ENCODE data around the gene SRF. TPM values are rescaled to one million over a fixed set of nuclear protein-coding genes. Genes with fewer than 3 reads are reported as not detected.

The SRF gene
- total and polyA plus RNA-seq, 7 experiments from 2014 or later = 4.0 to 49.4 (median 25.7) TPM

GRCh38 chr6:43175676-43176422, 4.8 kb downstream of the SRF start:
- Mint-ChIP-seq H3K9me3 (no peaks in the 10 kb centered on the region), H3K4me3 (no peak overlapping the region), H3K27ac (peak overlapping the region in 8 of 9 donors; percentile 60 to 98 (median 81)), H3K27me3 (no peaks in the 10 kb centered on the region), H3K4me1 (peaks cover 30 to 45% (median 35%) of the 10 kb centered on the region in 7 donors), H3K36me3 (peaks cover 0 to 26% (median 11%) of the 10 kb centered on the region in 5 donors)
- CTCF ChIA-PET = no interaction called here
- POLR2A ChIA-PET = interaction anchor here (1.3 to 1.8 kb wide), 4 partner anchors 9 to 247 kb away, joined by 4 to 13 read pairs (median 8); partner anchors contain the start of genes CNPY3 and DNPH1
- H3K36me3 ChIP-seq (ENCODE audit: control insufficient read depth in 2 of 3, insufficient read depth in 3 of 3, low read length in 3 of 3) = peaks cover 10 to 54% (median 13%) of the 10 kb centered on the region in 3 experiments
- no peak for ATAC-seq
- H3K4me1 ChIP-seq (ENCODE audit: control insufficient read depth in 2 of 2, insufficient read depth in 2 of 2, low read length in 2 of 2) = peaks cover 26 to 29% of the 10 kb centered on the region in 2 donors
- H3K27ac ChIP-seq (ENCODE audit: low read depth, low read length) = peak overlapping the region; percentile 73
- DNase-seq = no peak
- no peak overlapping the region for H3K4me3 ChIP-seq (ENCODE audit: low read length)
- H3K27me3 ChIP-seq (ENCODE audit: control insufficient read depth in 2 of 2, insufficient read depth in 2 of 2, low read length in 2 of 2) = no peaks in the 10 kb centered on the region
- intact Hi-C loops (cut with micrococcal nuclease) = loop anchor here (2.0 kb wide), 3 partner anchors 207 to 1441 kb away; partner anchors contain the start of genes TFEB (in 1 of the 2) and TJAP1 (in 1 of the 2)
- H3K9me3 ChIP-seq (ENCODE audit: control insufficient read depth in 2 of 3, low read length in 3 of 3) = no peaks in the 10 kb centered on the region

GRCh38 chr6:43176423-43176786, 5.3 kb downstream of the SRF start:
- Mint-ChIP-seq H3K27ac (peak overlapping the region in 6 of 9 donors; percentile 61 to 98 (median 84)), H3K27me3 (no peaks in the 10 kb centered on the region), H3K4me3 (no peak overlapping the region), H3K4me1 (peaks cover 31 to 49% (median 38%) of the 10 kb centered on the region in 7 donors), H3K9me3 (no peaks in the 10 kb centered on the region), H3K36me3 (peaks cover 0 to 24% (median 11%) of the 10 kb centered on the region in 5 donors)
- Histone ChIP-seq H3K27me3 (ENCODE audit: control insufficient read depth in 2 of 2, insufficient read depth in 2 of 2, low read length in 2 of 2) (no peaks in the 10 kb centered on the region), H3K36me3 (ENCODE audit: control insufficient read depth in 2 of 3, insufficient read depth in 3 of 3, low read length in 3 of 3) (peaks cover 10 to 54% (median 13%) of the 10 kb centered on the region in 3 experiments), H3K4me1 (ENCODE audit: control insufficient read depth in 2 of 2, insufficient read depth in 2 of 2, low read length in 2 of 2) (peaks cover 29 to 30% of the 10 kb centered on the region in 2 donors), H3K4me3 (ENCODE audit: low read length) (no peak overlapping the region), H3K27ac (ENCODE audit: low read depth, low read length) (no peak overlapping the region), H3K9me3 (ENCODE audit: control insufficient read depth in 2 of 3, low read length in 3 of 3) (no peaks in the 10 kb centered on the region)
- CTCF ChIA-PET = no interaction called here
- intact Hi-C loops (cut with micrococcal nuclease) = no loop called here
- POLR2A ChIA-PET = interaction anchor here (0.6 kb wide), 1 partner anchor 120 kb away, joined by 3 read pairs; no protein-coding TSS in a partner anchor
- DNase-seq (no peak), ATAC-seq (no peak)

GRCh38 chr6:43178150-43178549, 7.1 kb downstream of the SRF start:
- CTCF ChIA-PET = interaction anchor here (0.6 kb wide), 2 partner anchors 18 to 276 kb away, joined by 3 to 4 read pairs; no protein-coding TSS in a partner anchor
- H3K36me3 Mint-ChIP-seq = peaks cover 0 to 24% (median 11%) of the 10 kb centered on the region in 5 donors
- peak overlapping the region in 6 of 9 donors; percentile 4 to 86 (median 52) for H3K27ac Mint-ChIP-seq
- H3K4me1 Mint-ChIP-seq = peaks cover 33 to 51% (median 41%) of the 10 kb centered on the region in 7 donors
- H3K4me3 ChIP-seq (ENCODE audit: low read length) = no peak overlapping the region
- H3K4me3 Mint-ChIP-seq = no peak overlapping the region
- no peak for ATAC-seq
- peaks cover 10 to 53% (median 13%) of the 10 kb centered on the region in 3 experiments for H3K36me3 ChIP-seq (ENCODE audit: control insufficient read depth in 2 of 3, insufficient read depth in 3 of 3, low read length in 3 of 3)
- no peak overlapping the region for H3K27ac ChIP-seq (ENCODE audit: low read depth, low read length)
- H3K27me3 Mint-ChIP-seq = no peaks in the 10 kb centered on the region
- DNase-seq = no peak
- no peaks in the 10 kb centered on the region for H3K9me3 ChIP-seq (ENCODE audit: control insufficient read depth in 2 of 3, low read length in 3 of 3)
- H3K9me3 Mint-ChIP-seq = no peaks in the 10 kb centered on the region
- intact Hi-C loops (cut with micrococcal nuclease) = no loop called here
- POLR2A ChIA-PET = interaction anchor here (1.4 kb wide), 1 partner anchor 10 kb away, joined by 5 read pairs; no protein-coding TSS in a partner anchor
- peaks cover 33% of the 10 kb centered on the region in 2 donors for H3K4me1 ChIP-seq (ENCODE audit: control insufficient read depth in 2 of 2, insufficient read depth in 2 of 2, low read length in 2 of 2)
- H3K27me3 ChIP-seq (ENCODE audit: control insufficient read depth in 2 of 2, insufficient read depth in 2 of 2, low read length in 2 of 2) = no peaks in the 10 kb centered on the region

DNA sequence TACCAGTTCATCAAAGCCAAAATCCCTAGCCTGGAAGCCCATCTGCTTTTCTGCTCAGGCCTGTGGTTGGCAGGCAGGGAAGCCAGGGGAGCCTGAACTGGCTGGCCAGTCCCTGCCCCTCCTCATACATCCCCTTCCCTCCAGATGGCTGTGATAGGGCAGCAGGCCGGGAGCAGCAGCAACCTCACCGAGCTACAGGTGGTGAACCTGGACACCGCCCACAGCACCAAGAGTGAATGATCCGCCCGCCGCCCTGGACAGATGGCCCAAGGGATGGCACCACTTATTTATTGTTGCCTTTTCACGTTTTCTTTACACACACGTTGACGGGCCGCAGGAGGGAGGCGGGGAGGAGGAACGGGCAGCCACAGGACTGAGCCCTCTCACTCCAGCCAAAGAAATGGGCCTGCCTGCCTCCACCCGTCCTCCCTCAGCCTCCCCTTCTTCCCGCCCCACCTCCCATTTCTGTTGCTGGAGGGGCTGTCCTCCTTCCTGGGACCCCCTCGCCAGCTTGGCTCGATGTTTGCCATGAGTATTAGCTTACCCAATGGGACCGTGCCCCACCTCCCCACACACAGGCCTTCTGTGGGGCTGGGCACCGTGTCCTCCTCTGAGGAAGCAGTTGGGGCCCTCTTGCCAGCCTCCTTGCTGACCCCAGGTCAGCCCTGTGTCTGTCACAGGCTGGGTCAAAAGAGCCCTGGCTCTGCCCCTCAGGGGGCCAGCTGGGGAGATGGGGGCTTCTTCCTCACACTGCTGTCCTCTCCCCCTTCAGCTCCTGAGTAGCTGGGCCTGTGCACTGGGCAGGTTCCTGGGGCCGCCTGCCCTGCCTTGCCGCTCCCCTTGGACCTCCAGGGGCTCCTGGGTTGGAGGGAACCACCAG, 8.1 kb downstream of the SRF start:
- Histone ChIP-seq H3K4me3 (ENCODE audit: low read length) (no peak overlapping the region), H3K27me3 (ENCODE audit: control insufficient read depth in 2 of 2, insufficient read depth in 2 of 2, low read length in 2 of 2) (no peaks in the 10 kb centered on the region), H3K9me3 (ENCODE audit: control insufficient read depth in 2 of 3, low read length in 3 of 3) (no peaks in the 10 kb centered on the region), H3K36me3 (ENCODE audit: control insufficient read depth in 2 of 3, insufficient read depth in 3 of 3, low read length in 3 of 3) (peaks cover 10 to 55% (median 13%) of the 10 kb centered on the region in 3 experiments), H3K4me1 (ENCODE audit: control insufficient read depth in 2 of 2, insufficient read depth in 2 of 2, low read length in 2 of 2) (peaks cover 25 to 33% of the 10 kb centered on the region in 2 donors), H3K27ac (ENCODE audit: low read depth, low read length) (no peak overlapping the region)
- CTCF ChIA-PET = no interaction called here
- Mint-ChIP-seq H3K27ac (peak overlapping the region in 3 of 9 donors; percentile 4 to 52 (median 31)), H3K4me3 (no peak overlapping the region), H3K27me3 (no peaks in the 10 kb centered on the region), H3K36me3 (peaks cover 0 to 27% (median 13%) of the 10 kb centered on the region in 5 donors), H3K9me3 (no peaks in the 10 kb centered on the region), H3K4me1 (peaks cover 33 to 51% (median 41%) of the 10 kb centered on the region in 7 donors)
- intact Hi-C loops (cut with micrococcal nuclease) = no loop called here
- POLR2A ChIA-PET = interaction anchor here (0.8 kb wide), 1 partner anchor 250 kb away, joined by 4 read pairs; the partner anchor contains the start of gene CNPY3
- no peak for ATAC-seq
- no peak for DNase-seq

DNA sequence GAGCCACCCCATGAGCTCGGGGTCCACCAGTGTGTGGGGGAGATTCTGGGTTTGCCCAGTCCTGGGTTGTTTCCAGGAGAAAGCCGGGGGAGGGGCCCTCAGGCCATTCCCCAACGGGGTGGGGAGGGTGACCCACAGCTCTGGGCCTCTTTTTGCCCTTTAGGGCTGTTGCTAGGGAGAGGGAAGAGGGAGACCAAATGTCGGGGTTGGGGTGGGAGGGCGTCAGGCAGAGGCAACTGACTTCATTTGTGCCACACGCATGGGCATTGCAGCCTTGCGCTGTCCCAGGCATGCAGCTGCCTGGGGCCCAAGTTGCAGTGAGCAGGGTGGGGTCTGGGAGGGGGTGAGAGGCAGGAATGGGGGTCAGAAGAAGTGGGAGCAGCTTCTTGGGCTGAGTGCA, 9.0 kb downstream of the SRF start:
- Histone ChIP-seq H3K9me3 (ENCODE audit: control insufficient read depth in 2 of 3, low read length in 3 of 3) (no peaks in the 10 kb centered on the region), H3K27me3 (ENCODE audit: control insufficient read depth in 2 of 2, insufficient read depth in 2 of 2, low read length in 2 of 2) (no peaks in the 10 kb centered on the region), H3K36me3 (ENCODE audit: control insufficient read depth in 2 of 3, insufficient read depth in 3 of 3, low read length in 3 of 3) (peaks cover 10 to 59% (median 11%) of the 10 kb centered on the region in 3 experiments), H3K27ac (ENCODE audit: low read depth, low read length) (no peak overlapping the region), H3K4me3 (ENCODE audit: low read length) (no peak overlapping the region), H3K4me1 (ENCODE audit: control insufficient read depth in 2 of 2, insufficient read depth in 2 of 2, low read length in 2 of 2) (peaks cover 27 to 33% of the 10 kb centered on the region in 2 donors)
- Mint-ChIP-seq H3K27me3 (no peaks in the 10 kb centered on the region), H3K4me1 (peaks cover 36 to 51% (median 44%) of the 10 kb centered on the region in 7 donors), H3K4me3 (no peak overlapping the region), H3K36me3 (peaks cover 0 to 27% (median 15%) of the 10 kb centered on the region in 5 donors), H3K9me3 (no peaks in the 10 kb centered on the region), H3K27ac (peak overlapping the region in 1 of 9 donors; percentile 76)
- DNase-seq (no peak), ATAC-seq (no peak)
- ChIA-PET CTCF (no interaction called here), POLR2A (interaction anchor here (0.8 to 1.7 kb wide), 3 partner anchors 8 to 250 kb away, joined by 3 to 6 read pairs (median 4); partner anchors contain the start of genes CNPY3 and SRF)
- intact Hi-C loops (cut with micrococcal nuclease) = no loop called here

DNA sequence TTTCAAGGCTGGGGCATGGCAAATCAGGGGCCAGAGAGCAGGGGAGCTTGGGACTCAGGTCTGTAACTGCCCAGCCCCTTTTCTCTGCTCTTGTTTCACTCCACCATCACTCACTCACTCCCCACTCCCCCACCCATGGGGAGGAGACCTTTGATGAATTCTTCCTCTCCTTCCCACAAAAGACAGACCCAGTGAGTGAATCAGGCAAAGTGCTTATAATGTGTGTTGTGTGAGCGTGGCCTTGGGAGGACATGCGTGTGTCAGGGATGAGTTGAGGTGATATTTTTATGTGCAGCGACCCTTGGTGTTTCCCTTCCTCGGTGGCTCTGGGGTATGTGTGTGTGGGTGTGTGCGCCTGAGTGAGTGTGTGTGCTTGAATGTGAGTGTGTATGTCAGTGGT, 9.9 kb downstream of the SRF start:
- H3K4me3 ChIP-seq (ENCODE audit: low read length) = no peak overlapping the region
- no peaks in the 10 kb centered on the region for H3K27me3 ChIP-seq (ENCODE audit: control insufficient read depth in 2 of 2, insufficient read depth in 2 of 2, low read length in 2 of 2)
- no peak for ATAC-seq
- H3K9me3 ChIP-seq (ENCODE audit: control insufficient read depth in 2 of 3, low read length in 3 of 3) = no peaks in the 10 kb centered on the region
- peaks cover 34 to 40% of the 10 kb centered on the region in 2 donors for H3K4me1 ChIP-seq (ENCODE audit: control insufficient read depth in 2 of 2, insufficient read depth in 2 of 2, low read length in 2 of 2)
- Mint-ChIP-seq H3K9me3 (no peaks in the 10 kb centered on the region), H3K4me3 (peak overlapping the region; percentile 33 to 97 (median 92)), H3K36me3 (peaks cover 0 to 29% (median 20%) of the 10 kb centered on the region in 5 donors), H3K27me3 (no peaks in the 10 kb centered on the region), H3K27ac (peak overlapping the region; percentile 67 to 97 (median 94)), H3K4me1 (peaks cover 40 to 52% (median 47%) of the 10 kb centered on the region in 7 donors)
- DNase-seq = no peak
- H3K36me3 ChIP-seq (ENCODE audit: control insufficient read depth in 2 of 3, insufficient read depth in 3 of 3, low read length in 3 of 3) = peaks cover 4 to 52% (median 10%) of the 10 kb centered on the region in 3 experiments
- ChIA-PET CTCF (interaction anchor here (0.6 kb wide), 1 partner anchor 346 kb away, joined by 3 read pairs; no protein-coding TSS in a partner anchor), POLR2A (interaction anchor here (0.6 to 1.7 kb wide), 3 partner anchors 9 to 136 kb away, joined by 3 to 6 read pairs (median 3); partner anchors contain the start of gene SRF)
- peak overlapping the region; percentile 87 for H3K27ac ChIP-seq (ENCODE audit: low read depth, low read length)
- intact Hi-C loops (cut with micrococcal nuclease) = no loop called here

Measured in naive thymus-derived CD4-positive, alpha-beta T cell (primary cell).